Measurements from ENCODE around the gene CDK19. TPM values are rescaled to one million over a fixed set of nuclear protein-coding genes. Genes with fewer than 3 reads are reported as not detected.

Gene CDK19
- total RNA-seq, 1 donor: 15.6 TPM

- Histone ChIP-seq H3K4me2 (ENCODE audit: insufficient read depth, low read length) (no peak overlapping the region), H3K9me3 (ENCODE audit: low read depth, low read length) (no peaks in the 10 kb centered on the region), H3K79me2 (ENCODE audit: insufficient read depth, low read length) (peaks cover 37% of the 10 kb centered on the region), H4K20me1 (ENCODE audit: insufficient read depth, low read length) (no peaks in the 10 kb centered on the region), H3K4me3 (ENCODE audit: insufficient read depth, low read length) (no peak overlapping the region), H3K27me3 (ENCODE audit: insufficient read depth, low read length) (no peaks in the 10 kb centered on the region), H3K36me3 (ENCODE audit: insufficient read depth, low read length) (no peaks in the 10 kb centered on the region), H2AFZ (ENCODE audit: low read length) (no peak overlapping the region), H3K4me1 (ENCODE audit: insufficient read depth, low read length) (no peaks in the 10 kb centered on the region), H3K27ac (ENCODE audit: low read depth, low read length) (no peak overlapping the region)
- DNase-seq (ENCODE audit: insufficient read length, low spot score, missing footprints): no peak
- TF ChIP-seq CTCF (IDR thresholded peaks at IDR 0.05; ENCODE audit: extremely low read depth, low read depth, low read length): no peak
Measured at GRCh38 chr6:110800839-110801196, 14.5 kb downstream of the CDK19 start.

- no peaks in the 10 kb centered on the region for H3K36me3 ChIP-seq (ENCODE audit: insufficient read depth, low read length)
- no peaks in the 10 kb centered on the region for H3K27me3 ChIP-seq (ENCODE audit: insufficient read depth, low read length)
- H3K79me2 ChIP-seq (ENCODE audit: insufficient read depth, low read length): peaks cover 36% of the 10 kb centered on the region
- no peak for TF ChIP-seq CTCF (IDR thresholded peaks at IDR 0.05; ENCODE audit: extremely low read depth, low read depth, low read length)
- no peaks in the 10 kb centered on the region for H3K4me1 ChIP-seq (ENCODE audit: insufficient read depth, low read length)
- H3K4me3 ChIP-seq (ENCODE audit: insufficient read depth, low read length): no peak overlapping the region
- H3K4me2 ChIP-seq (ENCODE audit: insufficient read depth, low read length): no peak overlapping the region
- H4K20me1 ChIP-seq (ENCODE audit: insufficient read depth, low read length): no peaks in the 10 kb centered on the region
- no peak overlapping the region for H3K27ac ChIP-seq (ENCODE audit: low read depth, low read length)
- no peak overlapping the region for H2AFZ ChIP-seq (ENCODE audit: low read length)
- no peaks in the 10 kb centered on the region for H3K9me3 ChIP-seq (ENCODE audit: low read depth, low read length)
- no peak for DNase-seq (ENCODE audit: insufficient read length, low spot score, missing footprints)
Measured at GRCh38 chr6:110800196-110800838, 15.0 kb downstream of the CDK19 start.

- peaks cover 34% of the 10 kb centered on the region for H3K79me2 ChIP-seq (ENCODE audit: insufficient read depth, low read length)
Measured at GRCh38 chr6:110799655-110800054, 15.6 kb downstream of the CDK19 start.

GRCh38 chr6:110799189-110799588 is 16.1 kb downstream of the CDK19 start:
- no peaks in the 10 kb centered on the region for H4K20me1 ChIP-seq (ENCODE audit: insufficient read depth, low read length)
- no peak overlapping the region for H3K4me3 ChIP-seq (ENCODE audit: insufficient read depth, low read length)
- TF ChIP-seq CTCF (IDR thresholded peaks at IDR 0.05; ENCODE audit: extremely low read depth, low read depth, low read length): no peak
- H2AFZ ChIP-seq (ENCODE audit: low read length): no peak overlapping the region
- no peaks in the 10 kb centered on the region for H3K27me3 ChIP-seq (ENCODE audit: insufficient read depth, low read length)
- H3K9me3 ChIP-seq (ENCODE audit: low read depth, low read length): no peaks in the 10 kb centered on the region
- H3K79me2 ChIP-seq (ENCODE audit: insufficient read depth, low read length): peaks cover 34% of the 10 kb centered on the region
- no peaks in the 10 kb centered on the region for H3K36me3 ChIP-seq (ENCODE audit: insufficient read depth, low read length)
- DNase-seq (ENCODE audit: insufficient read length, low spot score, missing footprints): no peak
- H3K27ac ChIP-seq (ENCODE audit: low read depth, low read length): no peak overlapping the region
- H3K4me1 ChIP-seq (ENCODE audit: insufficient read depth, low read length): no peaks in the 10 kb centered on the region
- no peak overlapping the region for H3K4me2 ChIP-seq (ENCODE audit: insufficient read depth, low read length)

More at GRCh38 chr6:110799655-110800054, 15.6 kb downstream of the CDK19 start:
- TF ChIP-seq CTCF (IDR thresholded peaks at IDR 0.05; ENCODE audit: extremely low read depth, low read depth, low read length): no peak
- DNase-seq (ENCODE audit: insufficient read length, low spot score, missing footprints): no peak
- H3K4me2 ChIP-seq (ENCODE audit: insufficient read depth, low read length): no peak overlapping the region
- H3K27ac ChIP-seq (ENCODE audit: low read depth, low read length): no peak overlapping the region
- no peaks in the 10 kb centered on the region for H3K9me3 ChIP-seq (ENCODE audit: low read depth, low read length)
- no peaks in the 10 kb centered on the region for H4K20me1 ChIP-seq (ENCODE audit: insufficient read depth, low read length)
- no peaks in the 10 kb centered on the region for H3K27me3 ChIP-seq (ENCODE audit: insufficient read depth, low read length)
- H3K4me1 ChIP-seq (ENCODE audit: insufficient read depth, low read length): no peaks in the 10 kb centered on the region
- H3K4me3 ChIP-seq (ENCODE audit: insufficient read depth, low read length): no peak overlapping the region
- H2AFZ ChIP-seq (ENCODE audit: low read length): no peak overlapping the region
- H3K36me3 ChIP-seq (ENCODE audit: insufficient read depth, low read length): no peaks in the 10 kb centered on the region
